ENCODE data around the gene TNRC18.
A peak's percentile ranks its signal among the peaks of the same experiment; 100 is the strongest.

Gene TNRC18

GRCh38 chr7:5425507-5426225 is 2.0 kb upstream of the TNRC18 start:
- no peak for DNase-seq

DNA sequence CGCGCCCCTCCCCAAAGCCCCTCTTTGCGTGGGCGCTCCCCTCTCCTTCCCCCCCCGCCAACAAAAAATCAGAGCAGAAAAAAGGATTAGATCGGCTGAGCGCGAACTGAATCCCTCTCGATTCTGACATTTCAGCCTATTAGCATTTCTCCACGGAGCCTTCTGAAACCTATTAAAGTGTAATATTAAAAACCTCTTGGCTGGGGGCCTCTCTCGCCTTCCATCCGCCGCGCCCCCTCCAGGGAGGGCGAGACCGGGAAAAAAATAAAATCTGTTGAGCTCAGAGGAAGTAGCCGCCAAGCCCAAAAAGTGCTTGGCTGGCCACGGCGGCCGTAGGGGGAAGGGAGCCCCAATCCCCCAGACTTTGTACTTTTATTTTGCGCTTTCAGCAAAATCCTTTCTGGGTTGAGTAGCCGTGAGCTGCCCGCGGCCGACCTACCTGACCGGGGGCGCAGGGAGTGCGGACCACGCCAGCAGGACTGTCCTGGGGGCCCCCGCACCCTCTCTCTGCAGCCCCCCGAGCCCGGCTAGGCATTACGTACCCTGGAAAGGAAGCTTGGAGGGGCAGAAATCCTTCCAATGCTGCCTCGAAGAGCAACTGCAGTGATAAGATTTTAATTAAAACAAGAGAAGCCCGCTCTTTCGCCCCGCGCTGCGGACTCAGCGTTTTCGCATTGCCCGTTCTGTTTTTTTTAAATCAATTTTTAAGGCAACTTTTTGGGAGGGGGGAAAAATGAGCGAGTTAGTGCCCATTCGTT is 1.3 kb upstream of the TNRC18 start:
- DNase-seq = no peak

DNA sequence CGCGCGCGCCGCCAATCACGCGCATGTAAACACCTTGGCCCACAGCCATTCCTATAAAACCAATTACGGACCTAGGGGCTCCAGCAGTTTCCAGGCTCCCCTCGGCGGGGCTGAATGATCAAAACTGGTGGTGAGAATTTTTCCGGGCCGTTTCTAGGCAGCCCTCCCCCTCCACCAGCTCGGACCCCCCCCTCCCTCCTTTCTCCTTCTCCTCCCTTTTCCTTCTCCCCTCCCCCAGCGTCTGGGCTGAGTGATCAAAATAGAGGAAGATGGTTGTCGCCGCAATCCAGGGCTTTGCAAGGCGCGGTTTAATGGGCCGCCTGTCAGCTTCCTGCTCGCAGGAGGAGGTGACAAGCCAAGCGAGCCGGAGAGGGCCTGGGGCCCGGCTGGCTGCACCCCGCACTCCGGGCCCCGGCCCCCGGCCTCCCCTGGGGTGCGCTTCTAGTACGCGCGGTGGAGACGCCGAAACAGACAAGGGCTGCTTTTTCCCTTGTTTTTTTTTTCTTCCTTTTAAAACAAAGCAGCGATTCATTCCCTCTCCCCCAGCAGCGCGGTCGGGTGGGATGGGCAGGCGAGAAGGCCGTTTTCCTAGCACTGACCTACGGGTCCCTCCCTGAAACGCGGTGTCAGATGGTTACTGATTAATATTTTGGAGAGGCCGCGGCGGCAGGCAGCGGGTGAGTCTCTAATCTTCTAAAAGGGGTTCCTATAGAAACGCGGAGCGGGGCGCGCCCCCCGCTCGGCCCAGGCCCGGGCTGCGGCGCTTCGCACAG is 528 bp upstream of the TNRC18 start:
- DNase-seq = peak; percentile 54

DNA sequence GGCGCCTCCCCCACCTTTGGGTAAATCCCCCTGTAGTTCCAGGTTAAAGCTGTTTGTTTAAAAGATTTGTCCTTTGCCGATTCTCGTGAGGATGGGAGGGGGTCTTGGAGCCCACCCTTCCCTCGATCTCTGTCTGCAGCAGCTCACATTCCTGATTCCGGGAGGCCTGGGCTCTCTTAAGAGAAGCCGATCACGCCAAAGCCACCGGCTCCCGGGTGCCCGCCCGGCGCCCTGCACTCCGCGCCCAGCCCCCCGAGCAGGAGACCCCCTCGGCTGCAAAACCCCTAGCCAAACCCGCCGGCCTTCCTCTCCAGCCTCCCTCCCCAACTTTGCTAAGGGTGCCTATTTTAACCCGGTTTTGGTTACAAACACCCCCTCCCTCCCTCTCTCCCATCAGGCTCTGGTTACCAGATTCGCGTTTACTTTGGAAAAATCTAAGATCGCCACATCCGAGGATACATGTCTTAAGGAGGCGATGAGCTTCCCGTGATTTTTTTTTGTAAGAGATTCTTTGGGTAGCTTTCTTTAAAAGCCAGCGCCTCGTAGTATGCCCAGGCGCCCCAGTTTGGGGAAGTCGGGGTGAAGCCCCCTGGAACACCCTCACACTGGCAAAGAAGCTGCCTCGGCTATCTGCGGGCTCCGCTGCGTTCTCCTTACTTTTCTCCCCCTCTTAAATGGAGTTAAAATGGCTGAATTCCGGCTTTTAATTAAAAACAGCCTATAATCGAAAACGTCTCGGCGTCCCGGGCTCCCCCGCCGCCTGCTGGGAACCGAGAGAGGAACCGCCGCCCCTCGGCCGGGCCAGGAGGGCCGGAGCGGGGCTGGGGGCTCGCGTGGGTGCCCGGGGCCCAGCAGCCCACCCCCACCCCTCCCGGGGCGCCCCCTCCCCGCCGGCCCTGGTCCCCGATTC is 983 bp downstream of the TNRC18 start:
- peak; percentile 15 for DNase-seq

GRCh38 chr7:5421714-5422395 is 1.8 kb downstream of the TNRC18 start:
- peak; percentile 7 for DNase-seq

DNA sequence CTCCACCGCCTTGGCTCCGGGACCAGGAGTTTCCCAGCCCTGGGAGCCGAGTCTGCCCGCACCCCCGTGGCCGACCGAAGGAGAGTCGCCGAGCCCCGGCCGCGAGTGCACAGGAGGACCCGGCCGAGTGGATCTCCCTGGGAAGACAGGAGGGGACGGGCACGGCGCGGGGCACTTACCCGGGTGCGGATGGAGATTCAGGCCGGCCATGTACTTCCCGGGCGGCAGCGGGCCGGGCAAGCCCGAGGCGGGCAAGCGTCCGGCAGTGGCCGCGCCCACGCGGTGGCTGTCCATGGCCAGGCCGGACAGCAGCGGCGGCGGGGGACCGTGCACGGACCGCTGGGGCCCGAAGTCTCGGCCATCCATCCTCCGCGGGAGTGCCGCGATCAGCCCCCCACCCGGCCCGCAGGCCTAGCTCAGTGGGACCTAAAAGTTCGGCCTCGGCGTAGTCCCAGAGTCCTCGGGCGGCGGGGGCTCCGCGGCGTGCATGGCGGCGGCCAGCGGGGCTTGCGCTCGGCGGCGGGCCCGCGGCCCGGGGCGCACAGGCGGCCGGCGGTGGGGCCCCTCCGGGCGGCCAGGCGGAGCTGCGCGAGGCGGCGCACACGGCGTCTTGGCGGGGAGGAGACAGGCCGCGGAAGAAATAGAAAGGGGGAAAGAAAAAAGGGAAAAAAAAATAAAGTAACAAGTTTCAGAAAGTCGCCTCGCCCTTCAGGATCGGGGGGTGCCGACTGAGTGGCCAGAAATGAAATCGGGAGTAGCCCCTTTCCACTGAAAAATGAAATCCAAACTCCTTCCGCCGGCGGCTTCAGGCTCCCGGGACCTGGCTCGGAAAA is 2.5 kb downstream of the TNRC18 start:
- peak; percentile 7 for DNase-seq

- DNase-seq = peak; percentile 21
These were observed 3.4 kb downstream of the TNRC18 start for GRCh38 chr7:5420067-5420880.

- no peak for DNase-seq
These were observed 4.0 kb downstream of the TNRC18 start for GRCh38 chr7:5419539-5420066.

GRCh38 chr7:5418285-5418582 is 5.4 kb downstream of the TNRC18 start:
- DNase-seq = no peak

- DNase-seq = no peak
These were observed 6.2 kb downstream of the TNRC18 start for GRCh38 chr7:5417106-5418071.

DNA sequence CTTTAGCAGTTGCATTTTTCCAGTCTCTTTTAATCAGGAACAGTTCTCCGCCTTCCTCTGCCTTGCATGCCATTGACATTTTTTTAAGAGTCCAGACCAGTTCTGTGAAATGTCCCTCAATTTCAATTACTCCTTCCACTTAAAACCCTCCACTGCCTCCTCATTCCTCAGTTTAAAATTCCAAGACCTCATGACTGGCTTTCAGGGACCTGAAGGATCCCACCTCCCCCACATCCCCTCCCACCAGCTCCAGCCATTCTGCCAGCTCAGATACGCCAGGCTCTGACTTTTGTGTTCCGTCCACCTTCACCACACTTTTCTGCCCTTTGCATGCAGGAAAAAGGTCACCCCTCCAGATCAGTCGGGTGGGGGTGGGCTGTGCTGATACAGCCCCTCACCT is 8.7 kb downstream of the TNRC18 start:
- DNase-seq = no peak

- DNase-seq = no peak
These were observed 10.2 kb downstream of the TNRC18 start for GRCh38 chr7:5413449-5413786.

GRCh38 chr7:5408777-5409176 is 14.9 kb downstream of the TNRC18 start:
- no peak for DNase-seq

DNA sequence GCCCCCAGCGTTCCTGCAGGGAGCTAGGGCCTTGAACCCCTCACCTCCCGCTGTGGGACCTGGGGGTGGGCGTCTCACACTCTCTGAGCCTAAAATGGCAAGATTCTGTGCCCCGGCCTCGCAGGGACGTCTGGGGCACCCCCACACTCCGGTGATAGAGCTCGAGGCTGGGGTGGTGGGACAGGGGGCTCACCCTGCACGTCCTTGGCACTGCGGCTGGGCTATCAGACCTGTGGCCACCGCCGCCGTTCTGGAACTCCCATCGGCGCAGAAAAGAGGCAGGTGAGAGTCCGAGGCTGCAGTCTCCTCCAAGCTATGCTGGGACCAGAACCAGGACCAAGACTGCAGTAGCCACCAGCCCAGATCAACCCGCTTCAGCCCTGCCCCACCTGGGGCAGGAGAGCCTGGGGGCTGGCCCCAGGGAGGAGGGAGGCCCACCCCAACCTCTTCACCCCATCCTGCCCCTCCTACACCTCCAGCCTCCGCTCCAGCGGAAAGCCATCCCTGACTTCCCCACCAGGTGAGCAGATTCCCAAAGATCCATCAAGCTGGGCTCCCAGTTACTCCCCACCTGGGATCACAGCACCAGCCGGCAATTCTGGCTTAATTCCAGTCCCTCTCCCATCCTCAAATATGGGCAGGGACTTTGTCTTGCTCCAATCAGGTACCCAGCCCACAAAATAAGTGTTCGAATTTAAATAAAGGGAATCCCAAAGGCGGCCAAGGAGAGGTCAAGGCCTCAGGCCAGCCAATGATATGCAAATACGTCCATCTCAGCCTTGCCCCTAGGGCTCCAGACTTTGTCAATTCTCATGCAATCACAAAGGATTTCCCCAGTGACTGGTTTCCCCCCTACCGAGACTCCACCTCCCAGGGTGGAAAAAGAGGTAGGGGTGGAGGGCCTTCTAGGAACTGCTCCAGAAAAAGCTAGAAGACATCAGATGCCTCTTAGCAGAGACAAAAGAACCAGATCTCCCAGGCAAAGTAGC is 16.4 kb downstream of the TNRC18 start:
- DNase-seq = no peak

DNA sequence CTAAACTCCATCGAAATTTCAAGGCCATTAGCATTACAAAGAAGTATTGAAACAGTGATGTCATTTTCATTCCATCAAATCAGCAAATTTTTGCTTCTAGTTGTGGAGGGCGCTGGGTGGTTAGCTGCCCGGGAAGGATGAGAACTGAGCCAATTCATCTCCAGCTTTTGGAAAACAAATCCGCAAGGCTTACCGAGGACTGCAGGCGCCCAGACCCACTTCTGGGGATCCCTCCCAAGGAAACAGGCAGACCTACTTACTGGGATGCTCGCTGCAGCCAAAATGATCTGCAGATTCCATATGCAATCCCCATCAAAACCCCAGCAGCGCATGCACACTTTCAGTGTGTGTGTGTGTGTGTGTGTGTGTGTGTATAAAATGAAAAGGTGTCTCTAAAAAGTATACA is 19.2 kb downstream of the TNRC18 start:
- no peak for DNase-seq

DNA sequence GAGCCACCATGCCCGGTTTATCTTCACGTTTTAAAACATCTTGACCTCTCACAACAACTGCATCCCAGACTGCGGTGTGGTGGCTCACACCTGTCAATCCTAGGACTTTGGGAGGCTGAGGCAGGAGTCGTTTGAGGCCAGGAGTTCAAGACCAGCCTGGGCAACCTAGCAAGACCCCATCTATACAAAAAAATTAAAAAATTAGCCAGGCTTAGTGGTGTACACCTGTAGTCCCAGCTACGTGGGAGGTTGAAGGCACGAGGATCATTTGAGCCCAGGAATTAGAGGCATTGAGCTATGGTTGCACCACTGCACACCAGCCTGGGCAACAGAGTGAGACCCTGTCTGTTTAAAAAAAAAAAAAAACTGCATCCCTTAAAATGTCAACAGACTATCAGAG is 20.2 kb downstream of the TNRC18 start:
- DNase-seq = no peak

GRCh38 chr7:5397736-5398135 is 25.9 kb downstream of the TNRC18 start:
- no peak for DNase-seq
